H1 (cell line): Measurements from ENCODE around the gene PDE4B. TPM values are rescaled to one million over a fixed set of nuclear protein-coding genes. Genes with fewer than 3 reads are reported as not detected.

ENCODE experiments used
- YY1 ChIP-seq: IDR thresholded peaks from 2 replicates; pipeline ENCODE4 v1.6.1; 2011; ENCODE audit warnings: low read depth, mild to moderate bottlenecking, low read length
- polyA plus RNA-seq, 7 experiments: library from polyadenylated mRNA; depleted of rRNA in 3 of 7; stranded (reverse) in 5 of 7; unstranded in 2 of 7; fragments of >200 nt in 5 of 7; fragments of 200-250 nt in 2 of 7; gene quantifications; 1 replicate in 5 of 7; 2 replicates in 1 of 7; 4 replicates in 1 of 7; pipeline versions ENCODE4 v1.2.1 to v1.2.3, GENCODE V29; 2011 to 2013; ENCODE audit warnings: missing spikeins in 2 of 7, mixed read lengths in 2 of 7
- total RNA-seq: library from RNA; stranded (reverse); fragmentation: NEBNext Ultra II Directional; extraction: Animal tissue kit (Norgen Biotek cat#: 25700); gene quantifications from 2 replicates; pipeline ENCODE4 v1.2.1, GENCODE V29; 2021

PDE4B gene
- total and polyA plus RNA-seq, 2 of the 8 experiments (the other 6 are each of a cell fraction or from before 2014, with no cell fraction given) = 5.0 to 15.1 TPM

DNA sequence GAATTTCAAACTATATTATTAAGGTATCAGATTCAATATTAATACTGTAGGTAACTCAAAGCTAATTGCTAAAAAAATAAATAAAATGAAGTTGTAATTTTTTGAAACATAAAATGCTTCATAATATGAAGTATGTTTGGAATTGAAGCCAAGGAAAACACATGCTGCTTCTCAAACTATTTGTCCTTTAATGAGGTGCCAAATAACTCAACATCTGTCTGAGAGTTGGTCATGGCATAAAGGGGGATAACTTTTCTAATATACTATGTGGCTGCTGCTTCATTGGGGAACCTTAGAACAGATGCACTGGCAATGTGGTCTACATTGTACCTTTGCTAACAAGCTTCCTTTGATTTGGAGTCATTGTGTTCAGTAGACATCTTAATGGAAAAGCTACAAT is 96.7 kb downstream of the PDE4B start (continued):
- TF ChIP-seq YY1 = no peak
